GM21825 (cell line): ENCODE results near the gene NCKAP5.

ENCODE experiments used
- ATAC-seq: cut with Tn5 transposase; IDR thresholded peaks from one replicate; pipeline ENCODE4 v1.9.1; 2021; ENCODE audit warnings: mild to moderate bottlenecking, moderate library complexity; ENCODE audit not compliant: unreplicated experiment

Gene NCKAP5

GRCh38 chr2:133171393-133172004 lies 396.8 kb downstream of the NCKAP5 start:
- no peak for ATAC-seq

GRCh38 chr2:133169274-133169912 lies 398.9 kb downstream of the NCKAP5 start:
- no peak for ATAC-seq

GRCh38 chr2:133167990-133168389 lies 400.3 kb downstream of the NCKAP5 start:
- ATAC-seq = no peak

GRCh38 chr2:133167223-133167622 lies 401.0 kb downstream of the NCKAP5 start:
- ATAC-seq = no peak

GRCh38 chr2:133166031-133166430 lies 402.2 kb downstream of the NCKAP5 start:
- no peak for ATAC-seq

GRCh38 chr2:133163111-133163510 lies 405.2 kb downstream of the NCKAP5 start:
- no peak for ATAC-seq

GRCh38 chr2:133158442-133158841 lies 409.8 kb downstream of the NCKAP5 start:
- ATAC-seq = no peak

- no peak for ATAC-seq
Observed at GRCh38 chr2:133158024-133158423, 410.2 kb downstream of the NCKAP5 start.

- ATAC-seq = no peak
Observed at GRCh38 chr2:133157141-133157540, 411.1 kb downstream of the NCKAP5 start.

GRCh38 chr2:133152801-133153200 lies 415.5 kb downstream of the NCKAP5 start:
- ATAC-seq = no peak

GRCh38 chr2:133148187-133148586 lies 420.1 kb downstream of the NCKAP5 start:
- no peak for ATAC-seq

GRCh38 chr2:133146893-133147292 lies 421.4 kb downstream of the NCKAP5 start:
- no peak for ATAC-seq

- no peak for ATAC-seq
Observed at GRCh38 chr2:133143645-133144044, 424.6 kb downstream of the NCKAP5 start.

GRCh38 chr2:133142087-133142486 lies 426.2 kb downstream of the NCKAP5 start:
- ATAC-seq = no peak

- no peak for ATAC-seq
Observed at GRCh38 chr2:133140620-133141019, 427.6 kb downstream of the NCKAP5 start.

GRCh38 chr2:133139847-133140533 lies 428.3 kb downstream of the NCKAP5 start:
- ATAC-seq = no peak

- ATAC-seq = no peak
Observed at GRCh38 chr2:133138693-133139092, 429.6 kb downstream of the NCKAP5 start.

GRCh38 chr2:133135035-133135654 lies 433.1 kb downstream of the NCKAP5 start:
- no peak for ATAC-seq

GRCh38 chr2:133130548-133131246 lies 437.6 kb downstream of the NCKAP5 start:
- no peak for ATAC-seq

- no peak for ATAC-seq
Observed at GRCh38 chr2:133124446-133124845, 443.8 kb downstream of the NCKAP5 start.

- no peak for ATAC-seq
Observed at GRCh38 chr2:133123904-133124303, 444.4 kb downstream of the NCKAP5 start.
